Activated CD4-positive, alpha-beta T cell treated with anti-CD3 and anti-CD28 coated beads, Interleukin-2, amount 50 U/mL, for 48 hours (primary cell): ENCODE measurements around the gene KLHL28.
"Not testable (repeated sequence)": the region's sequence is repeated elsewhere in the genome, so short reads cannot be mapped to it uniquely, and the experiment has no call there.

Source experiments
- DNase-seq, 2 experiments: peaks; one replicate each; pipeline ENCODE4 v3.0.0-alpha.2; 2020

KLHL28 gene

GRCh38 chr14:44895716-44896115 is 66.0 kb downstream of the KLHL28 start:
- no peak for DNase-seq

GRCh38 chr14:44893535-44893934 is 68.2 kb downstream of the KLHL28 start:
- DNase-seq = no peak

- not testable (repeated sequence) for DNase-seq
Measured at GRCh38 chr14:44891726-44892372, 69.9 kb downstream of the KLHL28 start.

GRCh38 chr14:44889595-44890471 is 71.9 kb downstream of the KLHL28 start:
- no peak for DNase-seq

GRCh38 chr14:44887596-44887955 is 74.2 kb downstream of the KLHL28 start:
- DNase-seq = no peak

GRCh38 chr14:44886860-44887595 is 74.7 kb downstream of the KLHL28 start:
- no peak for DNase-seq

- DNase-seq = no peak
Measured at GRCh38 chr14:44880791-44881190, 81.0 kb downstream of the KLHL28 start.
